Measurements from ENCODE around the gene EFNA3. TPM values are rescaled to one million over a fixed set of nuclear protein-coding genes. Genes with fewer than 3 reads are reported as not detected.

The EFNA3 gene
- total RNA-seq, 1 donor from 2014 or later, result 1.0 TPM

- Histone ChIP-seq H3K36me3 (no peaks in the 10 kb centered on the region), H3K4me3 (no peak overlapping the region), H3K27ac (peak overlapping the region; percentile 64), H3K9me3 (no peaks in the 10 kb centered on the region), H3K4me1 (peaks cover 19% of the 10 kb centered on the region), H3K27me3 (ENCODE audit: low read depth) (no peaks in the 10 kb centered on the region)
- intact Hi-C loops (cut with DNase I), result no loop called here
- ATAC-seq, result no peak
- DNase-seq, result no peak
- no peak for TF ChIP-seq CTCF (IDR thresholded peaks at IDR 0.05)
Measured at GRCh38 chr1:155120253-155120652, 41.6 kb downstream of the EFNA3 start.

- peak overlapping the region; percentile 64 for H3K27ac ChIP-seq
- H3K4me3 ChIP-seq, result no peak overlapping the region
- peak; percentile 41 to 67 for ATAC-seq
- no peaks in the 10 kb centered on the region for H3K9me3 ChIP-seq
- no peak for TF ChIP-seq CTCF (IDR thresholded peaks at IDR 0.05)
- intact Hi-C loops (cut with DNase I), result no loop called here
- DNase-seq, result no peak
- peaks cover 6% of the 10 kb centered on the region for H3K27me3 ChIP-seq (ENCODE audit: low read depth)
- no peaks in the 10 kb centered on the region for H3K36me3 ChIP-seq
- peaks cover 29% of the 10 kb centered on the region for H3K4me1 ChIP-seq
Measured at GRCh38 chr1:155121249-155121648, 42.6 kb downstream of the EFNA3 start.

- no peaks in the 10 kb centered on the region for H3K9me3 ChIP-seq
- H3K27ac ChIP-seq, result no peak overlapping the region
- H3K27me3 ChIP-seq (ENCODE audit: low read depth), result peaks cover 7% of the 10 kb centered on the region
- peaks cover 40% of the 10 kb centered on the region for H3K4me1 ChIP-seq
- no peak for DNase-seq
- ATAC-seq, result no peak
- no peak overlapping the region for H3K4me3 ChIP-seq
- no peaks in the 10 kb centered on the region for H3K36me3 ChIP-seq
- no peak for TF ChIP-seq CTCF (IDR thresholded peaks at IDR 0.05)
- intact Hi-C loops (cut with DNase I), result no loop called here
Measured at GRCh38 chr1:155122308-155122707, 43.7 kb downstream of the EFNA3 start.

GRCh38 chr1:155123801-155124200 is 45.2 kb downstream of the EFNA3 start:
- ATAC-seq (no peak), DNase-seq (no peak)
- intact Hi-C loops (cut with DNase I), result no loop called here
- H3K4me3 ChIP-seq, result no peak overlapping the region
- peaks cover 53% of the 10 kb centered on the region for H3K4me1 ChIP-seq
- no peaks in the 10 kb centered on the region for H3K9me3 ChIP-seq
- peaks cover 13% of the 10 kb centered on the region for H3K27me3 ChIP-seq (ENCODE audit: low read depth)
- no peaks in the 10 kb centered on the region for H3K36me3 ChIP-seq
- H3K27ac ChIP-seq, result peak overlapping the region; percentile 91
- TF ChIP-seq CTCF (IDR thresholded peaks at IDR 0.05), result no peak

GRCh38 chr1:155124503-155125463 is 46.1 kb downstream of the EFNA3 start:
- peak overlapping the region; percentile 91 for H3K27ac ChIP-seq
- ATAC-seq, result no peak
- peaks cover 53% of the 10 kb centered on the region for H3K4me1 ChIP-seq
- intact Hi-C loops (cut with DNase I), result no loop called here
- H3K27me3 ChIP-seq (ENCODE audit: low read depth), result peaks cover 13% of the 10 kb centered on the region
- no peaks in the 10 kb centered on the region for H3K9me3 ChIP-seq
- H3K4me3 ChIP-seq, result no peak overlapping the region
- DNase-seq, result peak; percentile 53
- peaks cover 3% of the 10 kb centered on the region for H3K36me3 ChIP-seq
- no peak for TF ChIP-seq CTCF (IDR thresholded peaks at IDR 0.05)

Measured in lower lobe of right lung (tissue), 2 donors.